H1 (cell line): ENCODE measurements around the gene SERPINA12. TPM values are rescaled to one million over a fixed set of nuclear protein-coding genes. Genes with fewer than 3 reads are reported as not detected.

Source experiments
- CTCF ChIA-PET: fragments of 300-600 bp; sonication (Branson Sonifier 250); formaldehyde crosslinking; loops from one replicate; lab custom pipeline; 2021; ENCODE audit not compliant: partially characterized antibody; lab: Charles Lee
- POLR2A ChIA-PET: fragments of 300-600 bp; sonication (Branson Sonifier 250); formaldehyde crosslinking; loops from one replicate; lab custom pipeline; 2021; ENCODE audit warnings: inconsistent platforms; ENCODE audit not compliant: partially characterized antibody; lab: Charles Lee
- DNase-seq, 2 experiments: peaks; one replicate each; pipeline versions ENCODE4 v3.0.0 to v3.0.0-alpha.2; 2010 to 2022; ENCODE audit warnings: low spot score in 2 of 2, low read depth in 1 of 2, mixed read lengths in 1 of 2
- FAIRE-seq: peaks from 2 replicates; lab custom pipeline; 2011; peaks lifted over from hg19 to GRCh38; lab: Jason Lieb, UNC
- H2AFZ ChIP-seq: 2 replicates; pipeline ENCODE4 v1.8.1; 2012; ENCODE audit warnings: low read length, inconsistent platforms
- H2AK5ac ChIP-seq: 2 replicates; pipeline ENCODE4 v1.6.1; 2013; ENCODE audit warnings: low read depth, low read length
- H2BK120ac ChIP-seq: replicated peaks from 2 replicates; pipeline ENCODE3; 2013; ENCODE audit warnings: low read depth, low read length, inconsistent platforms
- H2BK12ac ChIP-seq: 2 replicates; pipeline ENCODE4 v1.6.1; 2013; ENCODE audit warnings: low read depth, low read length
- H2BK15ac ChIP-seq: 2 replicates; pipeline ENCODE4 v1.6.1; 2013; ENCODE audit warnings: low read length
- H2BK20ac ChIP-seq: 2 replicates; pipeline ENCODE4 v1.6.1; 2013; ENCODE audit warnings: low read length
- H2BK5ac ChIP-seq: 2 replicates; pipeline ENCODE4 v1.6.1; 2013; ENCODE audit warnings: low read depth, low read length
- H3K14ac ChIP-seq: 2 replicates; pipeline ENCODE4 v1.6.1; 2013; ENCODE audit warnings: inconsistent platforms; ENCODE audit not compliant: insufficient read length
- H3K18ac ChIP-seq: 2 replicates; pipeline ENCODE4 v1.6.1; 2013; ENCODE audit warnings: low read length; ENCODE audit errors: extremely low read depth
- H3K23ac ChIP-seq: 2 replicates; pipeline ENCODE4 v1.6.1; 2013; ENCODE audit warnings: inconsistent platforms; ENCODE audit not compliant: insufficient read length
- H3K23me2 ChIP-seq: 2 replicates; pipeline ENCODE4 v1.6.1; 2013; ENCODE audit warnings: low read depth, low read length
- H3K27ac ChIP-seq: 2 replicates; pipeline ENCODE4 v1.6.1; 2011; ENCODE audit warnings: low read depth, low read length, inconsistent platforms
- H3K27me3 ChIP-seq, 4 experiments: replicated peaks in 1 of 4; 1 replicate in 1 of 4; 2 replicates in 3 of 4; pipeline versions ENCODE4 v1.6.1 to v1.8.1; 2011 to 2013; ENCODE audit warnings: low read length in 3 of 4, mild to moderate bottlenecking in 3 of 4, inconsistent platforms in 2 of 4, mixed read lengths in 2 of 4, moderate library complexity in 1 of 4; ENCODE audit not compliant: control insufficient read depth in 3 of 4, insufficient read depth in 3 of 4; ENCODE audit errors: extremely low read depth in 1 of 4
- H3K36me3 ChIP-seq, 4 experiments: 2 replicates each; pipeline versions ENCODE4 v1.6.1 to v1.8.1; 2011 to 2013; ENCODE audit warnings: mild to moderate bottlenecking in 4 of 4, low read length in 3 of 4, moderate library complexity in 2 of 4, control low read depth in 1 of 4, inconsistent platforms in 1 of 4; ENCODE audit not compliant: insufficient read depth in 4 of 4, control insufficient read depth in 2 of 4
- H3K4ac ChIP-seq: replicated peaks from 2 replicates; pipeline ENCODE3; 2013; ENCODE audit warnings: low read length, low read depth, mixed read lengths, inconsistent platforms; ENCODE audit not compliant: insufficient read length
- H3K4me1 ChIP-seq, 4 experiments: replicated peaks in 1 of 4; 1 replicate in 1 of 4; 2 replicates in 3 of 4; pipeline versions ENCODE4 v1.6.1 to v1.8.1; 2011 to 2013; ENCODE audit warnings: low read length in 3 of 4, inconsistent platforms in 2 of 4, mixed read lengths in 1 of 4; ENCODE audit not compliant: insufficient read depth in 4 of 4, control insufficient read depth in 3 of 4
- H3K4me2 ChIP-seq, 2 experiments: 2 replicates each; pipeline versions ENCODE4 v1.6.1 to v1.8.1; 2011 to 2013; ENCODE audit warnings: low read depth in 2 of 2, low read length in 2 of 2, control low read depth in 1 of 2, inconsistent platforms in 1 of 2, mild to moderate bottlenecking in 1 of 2; ENCODE audit not compliant: insufficient read depth in 1 of 2
- H3K4me3 ChIP-seq, 4 experiments: fragments of 200-600, 300-600 bp in 1 of 4; sonication (generic), shearing (Covaris generic), sonication (Bioruptor Twin) in 1 of 4; 2 replicates each; pipeline versions ENCODE4 v1.5.1 to v1.8.1; 2011 to 2016; ENCODE audit warnings: low read length in 4 of 4, low read depth in 3 of 4, control low read depth in 2 of 4, inconsistent platforms in 2 of 4, mild to moderate bottlenecking in 2 of 4, mixed read lengths in 1 of 4, moderate library complexity in 1 of 4; ENCODE audit not compliant: insufficient read depth in 2 of 4; ENCODE audit errors: extremely low read depth in 1 of 4
- H3K56ac ChIP-seq: replicated peaks from 2 replicates; pipeline ENCODE3; 2013; ENCODE audit warnings: low read depth, mild to moderate bottlenecking, mixed read lengths, low read length, inconsistent platforms; ENCODE audit not compliant: insufficient read length
- H3K79me1 ChIP-seq: 2 replicates; pipeline ENCODE4 v1.6.1; 2013; ENCODE audit warnings: low read depth, low read length, control low read depth
- H3K79me2 ChIP-seq, 2 experiments: 2 replicates each; pipeline versions ENCODE4 v1.6.1 to v1.8.1; 2012 to 2013; ENCODE audit warnings: low read length in 2 of 2, mild to moderate bottlenecking in 2 of 2, inconsistent platforms in 1 of 2; ENCODE audit not compliant: insufficient read depth in 2 of 2, control insufficient read depth in 1 of 2
- H3K9ac ChIP-seq, 4 experiments: replicated peaks in 1 of 4; 1 replicate in 1 of 4; 2 replicates in 3 of 4; pipeline versions ENCODE4 v1.6.1 to v1.8.1; 2011 to 2013; ENCODE audit warnings: low read depth in 3 of 4, low read length in 3 of 4, control low read depth in 2 of 4, mild to moderate bottlenecking in 2 of 4, moderate library complexity in 2 of 4, inconsistent platforms in 1 of 4; ENCODE audit errors: extremely low read depth in 1 of 4
- H3K9me3 ChIP-seq, 2 experiments: 2 replicates each; pipeline versions ENCODE4 v1.6.1 to v1.8.1; 2012 to 2013; ENCODE audit warnings: mild to moderate bottlenecking in 2 of 2, moderate library complexity in 2 of 2, control low read depth in 1 of 2, inconsistent platforms in 1 of 2, low read depth in 1 of 2, low read length in 1 of 2, mixed read lengths in 1 of 2; ENCODE audit not compliant: insufficient read depth in 2 of 2
- H4K20me1 ChIP-seq, 2 experiments: replicated peaks in 1 of 2; 2 replicates each; pipeline versions ENCODE3 to v1.8.1; 2011 to 2013; ENCODE audit warnings: inconsistent platforms in 2 of 2, low read length in 2 of 2, mild to moderate bottlenecking in 1 of 2; ENCODE audit not compliant: insufficient read depth in 2 of 2, control insufficient read depth in 1 of 2
- H4K5ac ChIP-seq: 2 replicates; pipeline ENCODE4 v1.6.1; 2013; ENCODE audit warnings: low read length, low read depth, mixed read lengths, inconsistent platforms; ENCODE audit not compliant: insufficient read length
- H4K8ac ChIP-seq: 2 replicates; pipeline ENCODE4 v1.8.0; 2013; ENCODE audit warnings: mild to moderate bottlenecking, moderate library complexity, low read length, inconsistent platforms; ENCODE audit not compliant: insufficient read depth; ENCODE audit errors: extremely low read depth
- H4K91ac ChIP-seq: replicated peaks from 2 replicates; pipeline ENCODE3; 2013; ENCODE audit warnings: low read length, mixed read lengths, inconsistent platforms; ENCODE audit not compliant: insufficient read length
- BACH1 ChIP-seq: IDR thresholded peaks from 2 replicates; pipeline ENCODE4 v1.6.1; 2012; ENCODE audit warnings: low read length, improper control_type of control experiment
- CBX5 ChIP-seq: fragments of 300-800, 300-1000 bp; sonication (generic); IDR thresholded peaks from 2 replicates; pipeline ENCODE4 v1.7.1; 2016; ENCODE audit warnings: antibody characterized with exemption, low read length, low read depth
- GTF2F1 ChIP-seq: IDR thresholded peaks from 2 replicates; pipeline ENCODE4 v1.6.1; 2012; ENCODE audit warnings: low read depth, low read length, improper control_type of control experiment, borderline replicate concordance
- KDM4A ChIP-seq: IDR thresholded peaks from one replicate; pipeline ENCODE4 v1.7.1; 2012; ENCODE audit warnings: low read depth, mild to moderate bottlenecking, moderate library complexity, low read length, inconsistent platforms; ENCODE audit not compliant: severe bottlenecking
- KDM5A ChIP-seq: fragments of 200-600 bp; IDR thresholded peaks from 2 replicates; pipeline ENCODE4 v1.7.1; 2012; ENCODE audit warnings: mild to moderate bottlenecking, low read length, inconsistent platforms, mixed read lengths
- RNF2 ChIP-seq: fragments of 200-900, 300-1000 bp; sonication (generic); IDR thresholded peaks from 2 replicates; pipeline ENCODE4 v1.7.1; 2016; ENCODE audit warnings: borderline replicate concordance, low read depth, mild to moderate bottlenecking, antibody characterized with exemption, low read length; ENCODE audit not compliant: poor library complexity, severe bottlenecking; ENCODE audit errors: missing control alignments
- TBP ChIP-seq: IDR thresholded peaks from 2 replicates; pipeline ENCODE4 v1.6.1; 2011; ENCODE audit warnings: low read depth, low read length, improper control_type of control experiment
- WGBS, 2 experiments: shearing (Covaris generic) in 1 of 2; methylation state at CpG; one replicate each; pipeline versions ENCODE4 v1.1.6 to v1.1.7; 2013 to 2015; ENCODE audit warnings: low lambda C conversion rate in 2 of 2, mixed read lengths in 2 of 2, inconsistent platforms in 1 of 2, low coverage in 1 of 2, missing lambda C conversion rate in 1 of 2; ENCODE audit not compliant: insufficient replicate concordance in 2 of 2, insufficient coverage in 1 of 2, insufficient read length in 1 of 2; ENCODE audit errors: extremely low coverage in 1 of 2, missing lambda C conversion rate in 1 of 2; 5-methylcytosine and 5-hydroxymethylcytosine counted together
- polyA plus RNA-seq, 7 experiments: library from polyadenylated mRNA; depleted of rRNA in 3 of 7; stranded (reverse) in 5 of 7; unstranded in 2 of 7; fragments of >200 nt in 5 of 7; fragments of 200-250 nt in 2 of 7; gene quantifications; 1 replicate in 5 of 7; 2 replicates in 1 of 7; 4 replicates in 1 of 7; pipeline versions ENCODE4 v1.2.1 to v1.2.3, GENCODE V29; 2011 to 2013; ENCODE audit warnings: missing spikeins in 2 of 7, mixed read lengths in 2 of 7
- total RNA-seq: library from RNA; stranded (reverse); fragmentation: NEBNext Ultra II Directional; extraction: Animal tissue kit (Norgen Biotek cat#: 25700); gene quantifications from 2 replicates; pipeline ENCODE4 v1.2.1, GENCODE V29; 2021
- TF ChIP-seq, protein P1 (sequence below): IDR thresholded peaks from 2 replicates; pipeline ENCODE4 v1.6.1; 2012; ENCODE audit warnings: low read length, inconsistent platforms

The SERPINA12 gene
- total and polyA plus RNA-seq, 2 of the 8 experiments (the other 6 are each of a cell fraction or from before 2014, with no cell fraction given): not detected

DNA sequence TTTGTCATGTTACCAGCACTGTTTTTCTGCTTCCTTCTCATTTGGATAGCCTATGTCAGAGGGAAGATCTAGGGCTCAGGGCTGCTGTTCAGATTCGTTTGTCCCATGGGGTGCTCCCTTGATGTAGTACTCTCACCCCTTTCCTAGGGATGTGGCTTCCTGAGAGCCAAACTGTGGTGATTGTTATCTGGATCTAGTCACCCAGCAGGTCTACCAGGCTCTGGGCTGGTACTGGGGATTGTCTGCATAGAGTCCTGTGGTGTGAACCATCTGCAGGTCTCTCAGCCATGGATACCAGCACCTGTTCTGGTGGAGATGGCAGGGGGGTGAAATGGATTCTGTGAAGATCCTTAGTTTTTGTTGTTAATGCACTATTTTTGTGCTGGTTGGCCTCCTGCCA, 51.2 kb downstream of the SERPINA12 start:
- Histone ChIP-seq H3K79me1 (no peaks in the 10 kb centered on the region), H3K36me3 (no peaks in the 10 kb centered on the region), H2AK5ac (no peak overlapping the region), H2BK20ac (no peak overlapping the region), H3K4me2 (no peak overlapping the region), H2BK5ac (no peak overlapping the region), H3K4me3 (no peak overlapping the region), H3K9ac (no peak overlapping the region), H3K27me3 (no peaks in the 10 kb centered on the region), H3K79me2 (no peaks in the 10 kb centered on the region), H2AFZ (no peak overlapping the region), H2BK120ac (no peak overlapping the region), H2BK15ac (no peak overlapping the region), H3K23ac (no peak overlapping the region), H3K56ac (no peak overlapping the region), H3K27ac (no peak overlapping the region), H4K8ac (no peak overlapping the region), H3K9me3 (peaks cover 3 to 12% of the 10 kb centered on the region in 2 experiments; a peak in 2 of 4 replicates), H3K4me1 (no peaks in the 10 kb centered on the region; a peak in 1 of 7 replicates), H3K4ac (no peak overlapping the region), H4K20me1 (no peaks in the 10 kb centered on the region), H3K14ac (no peak overlapping the region), H4K5ac (no peak overlapping the region), H3K18ac (no peak overlapping the region), H2BK12ac (no peak overlapping the region), H3K23me2 (no peaks in the 10 kb centered on the region), H4K91ac (no peak overlapping the region)
- ChIA-PET CTCF (interaction anchor here (1.5 kb wide), 1 partner anchor 28 kb away, joined by 3 read pairs; no protein-coding TSS in a partner anchor), POLR2A (no interaction called here)
- no peak for FAIRE-seq
- TF ChIP-seq BACH1 (no peak), KDM4A (no peak), CBX5 (no peak), GTF2F1 (no peak), TBP (no peak), KDM5A (no peak), RNF2 (no peak)
- TF ChIP-seq, protein P1, sequence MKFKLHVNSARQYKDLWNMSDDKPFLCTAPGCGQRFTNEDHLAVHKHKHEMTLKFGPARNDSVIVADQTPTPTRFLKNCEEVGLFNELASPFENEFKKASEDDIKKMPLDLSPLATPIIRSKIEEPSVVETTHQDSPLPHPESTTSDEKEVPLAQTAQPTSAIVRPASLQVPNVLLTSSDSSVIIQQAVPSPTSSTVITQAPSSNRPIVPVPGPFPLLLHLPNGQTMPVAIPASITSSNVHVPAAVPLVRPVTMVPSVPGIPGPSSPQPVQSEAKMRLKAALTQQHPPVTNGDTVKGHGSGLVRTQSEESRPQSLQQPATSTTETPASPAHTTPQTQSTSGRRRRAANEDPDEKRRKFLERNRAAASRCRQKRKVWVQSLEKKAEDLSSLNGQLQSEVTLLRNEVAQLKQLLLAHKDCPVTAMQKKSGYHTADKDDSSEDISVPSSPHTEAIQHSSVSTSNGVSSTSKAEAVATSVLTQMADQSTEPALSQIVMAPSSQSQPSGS: no peak
- WGBS, 2 experiments: 93% methylated on average over 1 of the region's 1 CpG; no CpG with 5 or more reads in 1 of the 2 experiments
- DNase-seq: no peak
